GM12878 (cell line): ENCODE results near the gene BCAT1. TPM values are rescaled to one million over a fixed set of nuclear protein-coding genes. Genes with fewer than 3 reads are reported as not detected.

Source experiments
- ATAC-seq: fragments of 200-7000 bp; cut with Tn5 transposase; 3 replicates; pipeline ENCODE4 v1.9.1; 2020; ENCODE audit warnings: mild to moderate bottlenecking, moderate library complexity
- BruUV-seq: library from RNA; stranded (reverse); fragments of 400-500 nt; replicated peaks from 2 replicates; lab custom pipeline; 2021; lab: Mats Ljungman, UMichigan
- CTCF ChIA-PET: fragments of 300-600 bp; sonication (Branson Sonifier 250); formaldehyde crosslinking; extraction: SDS; loops from one replicate; lab custom pipeline; 2021; ENCODE audit warnings: inconsistent platforms; lab: Yijun Ruan, JAX
- POLR2A ChIA-PET: fragments of 350-600 bp; formaldehyde crosslinking; extraction: SDS; loops from one replicate; lab custom pipeline; 2021; ENCODE audit warnings: inconsistent platforms; lab: Charles Lee
- RAD21 ChIA-PET: fragments of 300-600 bp; sonication (Branson Sonifier 250); formaldehyde crosslinking; loops from one replicate; lab custom pipeline; 2023; ENCODE audit warnings: antibody characterized with exemption; ENCODE audit not compliant: unreplicated experiment; lab: Charles Lee
- SMC1A ChIA-PET: fragments of 300-600 bp; sonication (Branson Sonifier 250); formaldehyde crosslinking; loops from one replicate; lab custom pipeline; 2023; ENCODE audit not compliant: unreplicated experiment, uncharacterized antibody; lab: Charles Lee
- DNase-seq: peaks from one replicate; pipeline ENCODE4 v3.0.0-alpha.2; 2011; ENCODE audit warnings: low read depth, low spot score
- FAIRE-seq: peaks from 3 replicates; lab custom pipeline; 2011; peaks lifted over from hg19 to GRCh38; lab: Jason Lieb, UNC
- H2AFZ ChIP-seq: 2 replicates; pipeline ENCODE4 v1.6.0; 2011; ENCODE audit warnings: low read depth, low read length, control low read depth; ENCODE audit not compliant: control insufficient read depth
- H3K27ac ChIP-seq: 2 replicates; pipeline ENCODE4 v1.5.1; 2011; ENCODE audit warnings: control low read depth; ENCODE audit not compliant: control insufficient read depth, insufficient read depth
- H3K27me3 ChIP-seq, 2 experiments: replicated peaks in 1 of 2; 2 replicates each; pipeline versions ENCODE4 v1.6.0 to v1.6.1; 2011; ENCODE audit warnings: low read length in 1 of 2; ENCODE audit not compliant: control insufficient read depth in 2 of 2, insufficient read depth in 2 of 2
- H3K36me3 ChIP-seq, 2 experiments: 2 replicates each; pipeline ENCODE4 v1.5.1; 2011; ENCODE audit warnings: low read length in 1 of 2; ENCODE audit not compliant: control insufficient read depth in 2 of 2, insufficient read depth in 2 of 2
- H3K4me1 ChIP-seq: 2 replicates; pipeline ENCODE4 v1.6.1; 2011; ENCODE audit warnings: mild to moderate bottlenecking, low read length, moderate library complexity, mixed read lengths; ENCODE audit not compliant: control insufficient read depth, insufficient read depth
- H3K4me2 ChIP-seq: 2 replicates; pipeline ENCODE4 v1.6.0; 2011; ENCODE audit warnings: control low read depth; ENCODE audit not compliant: control insufficient read depth, insufficient read depth
- H3K4me3 ChIP-seq: fragments of 200-600 bp; sonication (generic); 2 replicates; pipeline ENCODE4 v1.5.1; 2016
- H3K79me2 ChIP-seq: 2 replicates; pipeline ENCODE4 v1.6.0; 2011; ENCODE audit warnings: low read length; ENCODE audit not compliant: control insufficient read depth, insufficient read depth
- H3K9ac ChIP-seq: 2 replicates; pipeline ENCODE4 v1.8.0; 2011; ENCODE audit warnings: low read length, control low read depth, mixed read lengths; ENCODE audit not compliant: control insufficient read depth, insufficient read depth
- H3K9me3 ChIP-seq: replicated peaks from 3 replicates; pipeline ENCODE4 v1.5.1; 2011; ENCODE audit warnings: mild to moderate bottlenecking, low read length; ENCODE audit not compliant: control insufficient read depth, insufficient read depth
- H4K20me1 ChIP-seq: 2 replicates; pipeline ENCODE4 v1.6.0; 2011; ENCODE audit not compliant: control insufficient read depth, insufficient read depth
- CBFB ChIP-seq: IDR thresholded peaks from 2 replicates; pipeline ENCODE4 v1.6.1; 2016; ENCODE audit warnings: antibody characterized with exemption, low read depth
- CBX3 ChIP-seq: fragments of 200-600 bp; sonication (generic); IDR thresholded peaks from 2 replicates; pipeline ENCODE4 v1.6.1; 2016; ENCODE audit warnings: low read depth, borderline replicate concordance
- EED ChIP-seq: sonication (generic); IDR thresholded peaks from 2 replicates; pipeline ENCODE4 v1.6.1; 2016; ENCODE audit warnings: antibody characterized with exemption, low read depth
- ETV6 ChIP-seq, 2 experiments: fragments of 450-650 bp in 1 of 2; IDR thresholded peaks in 1 of 2; conservative IDR thresholded peaks in 1 of 2; 2 replicates each; pipeline ENCODE4 v1.6.1; 2014; ENCODE audit warnings: antibody characterized with exemption in 1 of 2, borderline replicate concordance in 1 of 2, low read depth in 1 of 2, mild to moderate bottlenecking in 1 of 2, moderate library complexity in 1 of 2
- MEF2B ChIP-seq: fragments of 450-650 bp; IDR thresholded peaks from 2 replicates; pipeline ENCODE4 v1.6.1; 2018; ENCODE audit warnings: mild to moderate bottlenecking, moderate library complexity; ENCODE audit not compliant: partially characterized antibody, poor library complexity, severe bottlenecking
- MTA2 ChIP-seq: fragments of 450-650 bp; IDR thresholded peaks from 2 replicates; pipeline ENCODE4 v1.6.1; 2016; ENCODE audit warnings: low read depth, mild to moderate bottlenecking, moderate library complexity
- MYB ChIP-seq: fragments of 150-350 bp; IDR thresholded peaks from 2 replicates; pipeline ENCODE4 v1.6.1; 2014; ENCODE audit warnings: mild to moderate bottlenecking, low read depth, low read length, borderline replicate concordance
- NFIC ChIP-seq: IDR thresholded peaks from 2 replicates; pipeline ENCODE4 v1.6.1; 2012; ENCODE audit warnings: low read depth, mild to moderate bottlenecking, inconsistent platforms, low read length, moderate library complexity
- NR2C1 ChIP-seq: fragments of 450-650 bp; IDR thresholded peaks from 2 replicates; pipeline ENCODE4 v1.6.1; 2017; ENCODE audit warnings: antibody characterized with exemption, mild to moderate bottlenecking, moderate library complexity
- NR2C2 ChIP-seq: IDR thresholded peaks from 2 replicates; pipeline ENCODE4 v1.6.1; 2011; ENCODE audit warnings: borderline replicate concordance, low read depth; ENCODE audit not compliant: control insufficient read depth, insufficient read length
- RAD51 ChIP-seq: fragments of 450-650 bp; IDR thresholded peaks from 2 replicates; pipeline ENCODE4 v1.6.1; 2016; ENCODE audit warnings: moderate library complexity, mild to moderate bottlenecking, inconsistent platforms
- RBBP5 ChIP-seq: fragments of 200-600 bp; sonication (generic); conservative IDR thresholded peaks from 2 replicates; pipeline ENCODE4 v1.6.1; 2016
- SUZ12 ChIP-seq: fragments of 200-600 bp; sonication (generic); IDR thresholded peaks from one replicate; pipeline ENCODE4 v1.6.1; 2018; ENCODE audit warnings: antibody characterized with exemption, mild to moderate bottlenecking; ENCODE audit not compliant: unreplicated experiment
- TCF7 ChIP-seq: IDR thresholded peaks from 2 replicates; pipeline ENCODE4 v1.6.1; 2014; ENCODE audit warnings: antibody characterized with exemption, borderline replicate concordance
- WRNIP1 ChIP-seq: IDR thresholded peaks from 2 replicates; pipeline ENCODE4 v1.6.1; 2011; ENCODE audit warnings: low read depth, low read length, improper control_type of control experiment, borderline replicate concordance
- ZNF217 ChIP-seq: fragments of 450-650 bp; IDR thresholded peaks from 2 replicates; pipeline ENCODE4 v1.6.1; 2017; ENCODE audit warnings: antibody characterized with exemption, mild to moderate bottlenecking
- ZNF622 ChIP-seq: fragments of 450-650 bp; IDR thresholded peaks from 2 replicates; pipeline ENCODE4 v1.6.1; 2017; ENCODE audit warnings: mild to moderate bottlenecking, inconsistent platforms
- WGBS: methylation state at CpG from one replicate; pipeline ENCODE4 v1.1.6; 2016; ENCODE audit warnings: low lambda C conversion rate; ENCODE audit not compliant: insufficient replicate concordance, insufficient coverage; ENCODE audit errors: missing lambda C conversion rate; 5-methylcytosine and 5-hydroxymethylcytosine counted together
- in situ Hi-C: fragments of 300-500 bp; cut with MboI; formaldehyde crosslinking; loops from 9 replicates; pipeline ENCODE4 v1.14.3; 2018; ENCODE audit warnings: mixed read lengths
- intact Hi-C: fragments of 100-400 bp; cut with micrococcal nuclease; formaldehyde crosslinking; loops from one replicate; pipeline ENCODE4 v1.14.2; 2022; ENCODE audit not compliant: unreplicated experiment
- polyA plus RNA-seq, 11 experiments: library from polyadenylated mRNA; depleted of rRNA in 4 of 11; unstranded in 6 of 11; stranded (reverse) in 5 of 11; fragments of >200 nt; fragmentation: Nextera tagmentation in 4 of 11; fragmentation: Illumina TruSeq in 1 of 11; extraction: Ambion mirVana in 4 of 11; extraction: Trizol in 1 of 11; gene quantifications; 1 replicate in 1 of 11; 2 replicates in 10 of 11; pipeline versions ENCODE4 v1.2.1 to v1.2.3, GENCODE V29; 2011 to 2016; ENCODE audit warnings: inconsistent platforms in 2 of 11, missing spikeins in 2 of 11, low read depth in 1 of 11
- total RNA-seq, 4 experiments: library from RNA; depleted of rRNA in 3 of 4; stranded (reverse); fragments of >200 nt in 3 of 4; fragmentation: Illumina TruSeq in 1 of 4; extraction: Trizol in 1 of 4; gene quantifications; 2 replicates each; pipeline versions ENCODE4 v1.2.1 to v1.2.3, GENCODE V29; 2013 to 2021
- TF ChIP-seq, protein P1 (sequence below): fragments of 450-650 bp; IDR thresholded peaks from 2 replicates; pipeline ENCODE4 v1.6.1; 2016; ENCODE audit warnings: mild to moderate bottlenecking, moderate library complexity, borderline replicate concordance
- TF ChIP-seq, protein P2 (sequence below): fragments of 450-650 bp; IDR thresholded peaks from 2 replicates; pipeline ENCODE4 v1.6.1; 2016; ENCODE audit warnings: mild to moderate bottlenecking

BCAT1 gene
- total and polyA plus RNA-seq, 10 of the 15 experiments (the other 5 are each of a cell fraction or from before 2014, with no cell fraction given) = 26.2 to 187 (median 81.9) TPM

DNA sequence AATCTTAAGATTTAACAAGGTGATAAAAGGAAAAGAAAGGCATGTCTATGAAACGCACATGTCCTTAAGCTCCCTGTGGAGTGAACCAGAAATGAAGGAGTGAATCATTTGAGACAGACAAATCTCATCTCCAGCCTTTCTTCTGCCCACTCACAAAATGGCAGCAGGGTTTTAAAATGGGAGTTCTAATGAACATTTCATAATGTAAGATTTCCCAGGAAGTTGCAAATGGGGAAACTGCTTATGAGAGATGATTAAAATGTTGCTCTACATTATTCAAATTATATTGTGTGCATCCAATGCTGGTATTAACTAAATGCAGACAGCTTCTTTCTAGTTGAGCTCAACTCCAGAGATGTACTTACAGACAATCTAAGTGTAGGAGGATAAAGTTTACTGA, 76.7 kb downstream of the BCAT1 start:
- H3K4me1 ChIP-seq = no peaks in the 10 kb centered on the region
- no peak for TF ChIP-seq NFIC
- TF ChIP-seq SUZ12 = no peak
- TF ChIP-seq EED = no peak
- TF ChIP-seq ZNF217 = no peak
- TF ChIP-seq MYB = no peak
- no peak for TF ChIP-seq CBX3
- TF ChIP-seq ZNF622 = no peak
- no peak for TF ChIP-seq WRNIP1
- no peak for TF ChIP-seq NR2C1
- TF ChIP-seq MEF2B = no peak
- TF ChIP-seq ETV6 (conservative IDR thresholded peaks at IDR 0.05 in 1 of 2, IDR thresholded peaks at IDR 0.05 in 1 of 2; ENCODE audit: borderline replicate concordance in 1 of 2, low read depth in 1 of 2) = no peak
- TF ChIP-seq MTA2 = no peak
- TF ChIP-seq TCF7 = no peak
- TF ChIP-seq, protein P1, sequence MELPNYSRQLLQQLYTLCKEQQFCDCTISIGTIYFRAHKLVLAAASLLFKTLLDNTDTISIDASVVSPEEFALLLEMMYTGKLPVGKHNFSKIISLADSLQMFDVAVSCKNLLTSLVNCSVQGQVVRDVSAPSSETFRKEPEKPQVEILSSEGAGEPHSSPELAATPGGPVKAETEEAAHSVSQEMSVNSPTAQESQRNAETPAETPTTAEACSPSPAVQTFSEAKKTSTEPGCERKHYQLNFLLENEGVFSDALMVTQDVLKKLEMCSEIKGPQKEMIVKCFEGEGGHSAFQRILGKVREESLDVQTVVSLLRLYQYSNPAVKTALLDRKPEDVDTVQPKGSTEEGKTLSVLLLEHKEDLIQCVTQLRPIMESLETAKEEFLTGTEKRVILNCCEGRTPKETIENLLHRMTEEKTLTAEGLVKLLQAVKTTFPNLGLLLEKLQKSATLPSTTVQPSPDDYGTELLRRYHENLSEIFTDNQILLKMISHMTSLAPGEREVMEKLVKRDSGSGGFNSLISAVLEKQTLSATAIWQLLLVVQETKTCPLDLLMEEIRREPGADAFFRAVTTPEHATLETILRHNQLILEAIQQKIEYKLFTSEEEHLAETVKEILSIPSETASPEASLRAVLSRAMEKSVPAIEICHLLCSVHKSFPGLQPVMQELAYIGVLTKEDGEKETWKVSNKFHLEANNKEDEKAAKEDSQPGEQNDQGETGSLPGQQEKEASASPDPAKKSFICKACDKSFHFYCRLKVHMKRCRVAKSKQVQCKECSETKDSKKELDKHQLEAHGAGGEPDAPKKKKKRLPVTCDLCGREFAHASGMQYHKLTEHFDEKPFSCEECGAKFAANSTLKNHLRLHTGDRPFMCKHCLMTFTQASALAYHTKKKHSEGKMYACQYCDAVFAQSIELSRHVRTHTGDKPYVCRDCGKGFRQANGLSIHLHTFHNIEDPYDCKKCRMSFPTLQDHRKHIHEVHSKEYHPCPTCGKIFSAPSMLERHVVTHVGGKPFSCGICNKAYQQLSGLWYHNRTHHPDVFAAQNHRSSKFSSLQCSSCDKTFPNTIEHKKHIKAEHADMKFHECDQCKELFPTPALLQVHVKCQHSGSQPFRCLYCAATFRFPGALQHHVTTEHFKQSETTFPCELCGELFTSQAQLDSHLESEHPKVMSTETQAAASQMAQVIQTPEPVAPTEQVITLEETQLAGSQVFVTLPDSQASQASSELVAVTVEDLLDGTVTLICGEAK = no peak
- no peak for TF ChIP-seq RBBP5
- TF ChIP-seq NR2C2 = no peak
- TF ChIP-seq RAD51 = no peak
- TF ChIP-seq, protein P2, sequence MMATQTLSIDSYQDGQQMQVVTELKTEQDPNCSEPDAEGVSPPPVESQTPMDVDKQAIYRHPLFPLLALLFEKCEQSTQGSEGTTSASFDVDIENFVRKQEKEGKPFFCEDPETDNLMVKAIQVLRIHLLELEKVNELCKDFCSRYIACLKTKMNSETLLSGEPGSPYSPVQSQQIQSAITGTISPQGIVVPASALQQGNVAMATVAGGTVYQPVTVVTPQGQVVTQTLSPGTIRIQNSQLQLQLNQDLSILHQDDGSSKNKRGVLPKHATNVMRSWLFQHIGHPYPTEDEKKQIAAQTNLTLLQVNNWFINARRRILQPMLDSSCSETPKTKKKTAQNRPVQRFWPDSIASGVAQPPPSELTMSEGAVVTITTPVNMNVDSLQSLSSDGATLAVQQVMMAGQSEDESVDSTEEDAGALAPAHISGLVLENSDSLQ = no peak
- no peak for TF ChIP-seq CBFB
- DNase-seq (no peak), ATAC-seq (no peak), FAIRE-seq (no peak)
- H3K9me3 ChIP-seq = no peaks in the 10 kb centered on the region; the same call in 2 of the 3 replicates
- 100% methylated on average over 1 of the region's 1 CpG for WGBS
- intact Hi-C loops (no loop called here), in situ Hi-C loops (no loop called here)
- ChIA-PET POLR2A (interaction anchor here (0.6 kb wide), 1 partner anchor 883 kb away, joined by 5 read pairs; no protein-coding TSS in a partner anchor), CTCF (interaction anchor here (1.3 kb wide), 1 partner anchor 20 kb away, joined by 4 read pairs; no protein-coding TSS in a partner anchor), RAD21 (interaction anchor here (1.3 kb wide), 1 partner anchor 18 kb away, joined by 3 read pairs; no protein-coding TSS in a partner anchor), SMC1A (interaction anchor here (0.5 to 1.7 kb wide), 3 partner anchors 11 to 64 kb away, joined by 3 to 5 read pairs (median 5); no protein-coding TSS in a partner anchor)
- peaks cover 2% of the 10 kb centered on the region in 2 experiments; a peak in 2 of 4 replicates for H3K36me3 ChIP-seq
- no peak overlapping the region for H3K27ac ChIP-seq
- H3K4me3 ChIP-seq = no peak overlapping the region
- H3K4me2 ChIP-seq = no peak overlapping the region
- H3K9ac ChIP-seq = no peak overlapping the region
- no peaks in the 10 kb centered on the region for H3K27me3 ChIP-seq
- BruUV-seq = no TSS peak
- no peak overlapping the region for H2AFZ ChIP-seq
- H4K20me1 ChIP-seq = no peaks in the 10 kb centered on the region
- no peaks in the 10 kb centered on the region for H3K79me2 ChIP-seq
